ENCODE measurements around the gene TCF3.

TCF3 gene

GRCh38 chr19:1591421-1592023, 60.9 kb downstream of the TCF3 start:
- DNase-seq (ENCODE audit: insufficient read length, low spot score) (no peak), FAIRE-seq (no peak)
- TF ChIP-seq POLR2A (IDR thresholded peaks at IDR 0.05; ENCODE audit: low read depth, low read length): no peak

GRCh38 chr19:1590641-1591397, 61.6 kb downstream of the TCF3 start:
- no peak for DNase-seq (ENCODE audit: insufficient read length, low spot score)
- FAIRE-seq: no peak
- TF ChIP-seq POLR2A (IDR thresholded peaks at IDR 0.05; ENCODE audit: low read depth, low read length): 0 out of 2 replicates have a peak, but pooled peaks have one; percentile 4

GRCh38 chr19:1587872-1588271, 64.5 kb downstream of the TCF3 start:
- TF ChIP-seq POLR2A (IDR thresholded peaks at IDR 0.05; ENCODE audit: low read depth, low read length): no peak
- DNase-seq (ENCODE audit: insufficient read length, low spot score) (no peak), FAIRE-seq (no peak)

GRCh38 chr19:1585243-1585580, 67.2 kb downstream of the TCF3 start:
- DNase-seq (ENCODE audit: insufficient read length, low spot score) (no peak), FAIRE-seq (no peak)
- no peak for TF ChIP-seq POLR2A (IDR thresholded peaks at IDR 0.05; ENCODE audit: low read depth, low read length)

GRCh38 chr19:1584500-1585242, 67.7 kb downstream of the TCF3 start:
- DNase-seq (ENCODE audit: insufficient read length, low spot score) (no peak), FAIRE-seq (no peak)
- no peak for TF ChIP-seq POLR2A (IDR thresholded peaks at IDR 0.05; ENCODE audit: low read depth, low read length)

GRCh38 chr19:1582201-1582600, 70.2 kb downstream of the TCF3 start:
- DNase-seq (ENCODE audit: insufficient read length, low spot score) (no peak), FAIRE-seq (no peak)
- TF ChIP-seq POLR2A (IDR thresholded peaks at IDR 0.05; ENCODE audit: low read depth, low read length): no peak

GRCh38 chr19:1580957-1581356, 71.5 kb downstream of the TCF3 start:
- TF ChIP-seq POLR2A (IDR thresholded peaks at IDR 0.05; ENCODE audit: low read depth, low read length): no peak
- DNase-seq (ENCODE audit: insufficient read length, low spot score) (no peak), FAIRE-seq (no peak)

- no peak for TF ChIP-seq POLR2A (IDR thresholded peaks at IDR 0.05; ENCODE audit: low read depth, low read length)
- no peak for FAIRE-seq
- DNase-seq (ENCODE audit: insufficient read length, low spot score): no peak
Measured at GRCh38 chr19:1580382-1580781, 72.0 kb downstream of the TCF3 start.

GRCh38 chr19:1579222-1579621, 73.2 kb downstream of the TCF3 start:
- FAIRE-seq: no peak

GRCh38 chr19:1577929-1578618, 74.3 kb downstream of the TCF3 start:
- TF ChIP-seq POLR2A (IDR thresholded peaks at IDR 0.05; ENCODE audit: low read depth, low read length): no peak
- no peak for DNase-seq (ENCODE audit: insufficient read length, low spot score)
- no peak for FAIRE-seq

More at GRCh38 chr19:1579222-1579621, 73.2 kb downstream of the TCF3 start:
- no peak for TF ChIP-seq POLR2A (IDR thresholded peaks at IDR 0.05; ENCODE audit: low read depth, low read length)
- no peak for DNase-seq (ENCODE audit: insufficient read length, low spot score)

GRCh38 chr19:1577090-1577928, 75.1 kb downstream of the TCF3 start:
- FAIRE-seq (no peak), DNase-seq (ENCODE audit: insufficient read length, low spot score) (no peak)
- no peak for TF ChIP-seq POLR2A (IDR thresholded peaks at IDR 0.05; ENCODE audit: low read depth, low read length)

- DNase-seq (ENCODE audit: insufficient read length, low spot score) (no peak), FAIRE-seq (no peak)
- TF ChIP-seq POLR2A (IDR thresholded peaks at IDR 0.05; ENCODE audit: low read depth, low read length): no peak
Measured at GRCh38 chr19:1576242-1577089, 75.9 kb downstream of the TCF3 start.

All from H54 (cell line).